ENCODE results near the gene GRIK5.
"Not testable (repeated sequence)": the region's sequence is repeated elsewhere in the genome, so short reads cannot be mapped to it uniquely, and the experiment has no call there.

GRIK5 gene

DNA sequence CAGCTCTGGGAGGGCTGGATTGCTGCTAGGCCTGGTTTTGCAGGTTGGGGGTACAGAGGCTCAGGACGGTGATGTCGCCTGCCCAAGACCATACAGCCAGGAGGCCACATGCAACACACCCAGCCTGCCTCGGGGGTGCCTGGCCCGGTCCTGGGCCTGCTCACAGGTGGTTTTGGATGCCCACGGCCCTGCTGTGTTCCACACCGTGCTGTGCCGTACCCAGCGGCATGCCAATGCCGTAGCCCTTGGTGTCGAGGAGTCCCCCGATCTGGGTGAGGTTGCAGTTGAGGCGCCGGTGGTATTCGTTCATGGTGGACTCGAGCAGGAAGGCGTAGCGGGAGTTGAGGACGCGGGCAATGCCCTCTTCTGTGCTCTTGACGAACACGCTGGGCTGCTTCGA lies 64.5 kb downstream of the GRIK5 start:
- no peak for DNase-seq

DNA sequence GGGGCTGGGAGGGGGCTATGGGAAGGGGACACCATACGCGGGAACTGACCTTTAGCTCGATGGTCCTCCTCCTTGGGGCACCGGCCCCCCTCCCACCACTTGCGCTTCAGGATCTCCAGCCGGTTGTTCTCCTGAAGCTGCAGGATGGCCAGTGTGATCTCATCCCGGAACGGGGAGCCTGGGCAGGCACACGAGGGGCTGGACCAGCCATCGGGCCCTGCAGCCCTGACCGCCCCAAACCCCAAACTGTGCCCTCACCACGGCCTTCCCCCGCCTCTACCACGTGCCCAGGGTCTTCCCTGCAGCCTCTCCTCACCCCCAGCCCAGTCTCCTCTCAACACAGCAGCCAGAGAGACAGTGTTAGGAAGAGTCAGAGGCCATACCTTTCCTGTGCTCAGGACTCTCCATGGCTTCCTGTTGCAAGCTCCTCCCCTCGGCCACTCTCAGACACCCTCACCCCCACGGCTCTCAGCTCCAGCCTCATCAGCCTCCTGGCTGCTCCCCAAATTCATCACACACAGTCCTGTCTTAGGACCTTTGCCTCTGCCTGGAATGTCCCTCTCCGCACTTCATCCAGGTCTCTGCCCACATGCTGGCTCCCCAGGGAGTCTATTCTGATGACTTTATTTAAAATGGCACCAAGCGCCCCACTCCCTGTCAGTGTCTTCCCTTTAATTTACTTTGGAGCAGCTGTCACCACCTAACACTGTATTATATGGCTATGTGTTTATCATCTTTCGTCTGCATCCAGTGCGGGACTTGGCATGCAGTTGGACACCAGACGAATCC lies 66.3 kb downstream of the GRIK5 start:
- no peak for DNase-seq

DNA sequence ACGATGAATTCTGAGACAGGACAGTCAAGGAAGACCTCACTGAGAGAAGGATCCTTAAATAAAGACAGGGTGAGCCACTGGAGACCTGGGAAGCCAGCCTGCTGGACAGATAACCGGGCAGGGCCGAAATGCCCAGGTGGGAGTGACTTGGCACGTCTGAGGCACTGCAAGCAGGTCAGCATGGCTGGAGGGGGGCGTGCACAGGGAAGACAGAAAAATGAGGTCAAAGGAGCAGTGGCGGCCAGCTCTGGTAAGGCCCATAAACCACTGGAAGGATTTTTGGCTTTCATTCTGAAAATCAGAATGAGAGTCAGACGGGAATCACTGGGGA lies 70.2 kb downstream of the GRIK5 start:
- DNase-seq: no peak

DNA sequence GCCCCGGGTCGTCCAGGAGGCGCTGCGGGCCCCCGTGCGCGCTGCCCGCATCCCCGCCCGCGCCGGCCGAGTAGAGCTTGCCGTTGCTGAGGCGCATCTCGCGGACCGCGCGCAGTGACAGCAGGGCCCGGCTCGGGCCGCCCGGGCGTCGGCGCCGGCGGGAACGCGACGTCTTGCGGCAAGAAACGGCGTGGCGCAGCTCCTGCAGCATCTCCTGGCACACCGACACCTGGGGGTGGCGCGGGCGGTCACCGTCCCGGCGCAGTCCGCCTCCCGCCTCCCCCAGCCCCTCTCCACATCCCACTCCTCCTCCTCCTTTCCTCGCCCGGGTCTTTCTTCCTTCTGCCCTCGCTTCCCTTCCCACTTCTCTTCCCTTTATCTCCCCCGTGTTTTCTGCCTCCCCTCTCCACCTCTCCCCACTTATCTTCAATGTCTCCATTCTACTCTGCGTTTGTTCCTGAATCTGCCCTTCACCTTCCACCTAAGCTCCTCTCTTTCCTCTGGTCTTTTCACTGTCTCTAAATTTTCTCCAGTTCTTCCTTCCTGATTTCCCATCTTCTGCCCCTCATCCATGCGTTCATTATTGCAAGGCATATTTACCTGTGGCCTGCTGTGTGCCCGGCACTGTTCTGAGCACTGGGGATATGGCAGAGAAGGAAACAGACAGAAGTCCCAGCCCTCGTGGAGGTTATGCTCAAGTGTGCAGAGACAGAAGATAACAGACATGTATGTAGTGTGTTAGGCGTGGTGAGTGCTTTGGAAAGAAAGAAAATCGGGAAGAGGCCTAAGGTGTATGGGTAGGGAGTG lies 70.7 kb downstream of the GRIK5 start:
- no peak for DNase-seq

DNA sequence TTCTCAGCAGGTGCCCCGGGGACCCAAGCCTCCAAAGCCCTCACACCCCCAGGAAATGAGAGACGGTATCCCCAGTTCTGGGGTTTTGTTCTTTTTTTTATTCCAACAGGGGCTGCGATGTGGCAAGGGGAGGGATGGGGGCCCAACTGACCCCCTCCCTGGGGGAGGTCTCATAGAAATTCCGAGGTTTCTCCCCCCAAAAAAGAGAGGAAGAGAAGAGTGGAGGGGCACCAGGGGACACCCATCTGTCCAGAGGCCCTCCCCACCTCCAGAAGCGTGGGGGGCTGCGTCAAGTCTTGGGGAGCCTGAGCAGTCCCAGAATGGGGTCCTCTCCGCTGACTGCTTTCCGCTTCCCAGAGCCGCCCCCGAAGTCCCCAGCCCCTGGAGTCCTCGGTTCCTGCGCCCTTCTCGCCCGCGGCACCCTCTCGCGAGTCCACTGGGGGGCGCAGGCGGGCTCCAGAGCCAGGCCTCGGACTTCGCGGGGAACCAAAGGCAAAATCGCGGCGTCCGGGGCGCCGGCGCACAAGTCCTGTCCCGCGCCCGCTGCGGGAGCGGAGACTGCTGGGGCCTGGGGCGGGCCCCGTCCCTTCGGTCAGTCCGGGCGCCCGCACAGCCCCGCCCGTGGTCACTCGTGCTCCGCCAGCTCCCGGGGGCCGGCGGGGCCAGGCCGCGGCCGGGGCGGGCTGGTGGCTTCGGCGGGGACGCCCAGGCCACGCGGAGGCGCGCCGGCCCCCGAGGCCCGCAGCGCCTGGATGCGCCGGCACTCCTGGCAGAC lies 71.6 kb downstream of the GRIK5 start:
- no peak for DNase-seq

DNA sequence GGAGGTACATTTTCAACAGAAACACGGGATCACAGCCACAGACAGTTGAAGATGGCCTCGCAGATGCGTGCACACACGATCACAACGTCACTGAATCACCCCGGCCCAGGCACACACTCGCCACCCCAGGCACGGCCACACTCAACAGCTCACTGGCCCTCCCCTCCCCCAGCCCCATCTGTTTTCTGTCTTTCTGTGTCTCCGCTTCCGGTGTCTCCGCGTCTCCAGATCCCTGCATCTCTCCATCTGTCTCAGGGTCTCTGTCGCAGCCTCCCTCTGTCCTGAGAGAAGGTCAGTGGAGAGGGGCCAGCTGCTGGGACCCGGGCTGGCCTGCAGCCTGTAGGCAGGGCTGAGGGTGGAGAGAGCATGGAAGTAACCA lies 72.2 kb downstream of the GRIK5 start:
- DNase-seq: no peak

DNA sequence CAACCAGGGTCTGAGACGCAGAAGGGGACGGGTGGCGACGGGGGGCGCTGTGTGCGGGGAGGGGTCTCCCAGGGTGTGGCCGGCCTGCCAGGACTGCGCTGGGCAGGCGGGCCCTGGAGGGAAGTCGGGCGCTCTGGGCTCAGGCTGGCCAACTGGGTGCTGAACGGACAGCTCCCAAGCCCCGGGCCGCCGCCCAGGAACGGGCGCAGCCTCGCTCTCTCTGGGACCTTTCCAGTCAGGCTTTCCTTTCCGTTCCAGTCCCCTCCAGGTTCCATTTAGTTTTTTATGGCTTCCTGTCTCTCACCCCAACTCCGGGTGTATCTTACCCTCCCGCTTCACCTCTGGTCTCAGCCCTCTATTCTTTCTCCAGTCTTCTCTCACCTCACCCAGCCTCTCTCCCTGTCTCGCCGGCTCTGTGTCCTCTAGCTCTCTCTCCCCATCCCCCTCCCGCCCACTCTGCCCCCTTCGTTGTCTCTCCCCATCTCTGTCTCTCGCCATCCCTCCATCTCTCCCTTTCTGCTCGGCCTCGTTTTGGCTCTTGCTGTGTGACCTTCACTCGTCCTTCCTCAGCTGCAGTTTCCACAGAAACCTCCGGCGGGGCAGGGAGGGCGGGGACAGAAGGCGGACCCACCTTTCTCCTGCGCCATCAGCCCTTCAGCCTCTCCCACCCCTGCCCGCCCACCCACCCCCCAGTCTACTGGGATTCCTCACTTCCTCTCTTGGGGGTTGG lies 72.7 kb downstream of the GRIK5 start:
- DNase-seq: peak; percentile 11

DNA sequence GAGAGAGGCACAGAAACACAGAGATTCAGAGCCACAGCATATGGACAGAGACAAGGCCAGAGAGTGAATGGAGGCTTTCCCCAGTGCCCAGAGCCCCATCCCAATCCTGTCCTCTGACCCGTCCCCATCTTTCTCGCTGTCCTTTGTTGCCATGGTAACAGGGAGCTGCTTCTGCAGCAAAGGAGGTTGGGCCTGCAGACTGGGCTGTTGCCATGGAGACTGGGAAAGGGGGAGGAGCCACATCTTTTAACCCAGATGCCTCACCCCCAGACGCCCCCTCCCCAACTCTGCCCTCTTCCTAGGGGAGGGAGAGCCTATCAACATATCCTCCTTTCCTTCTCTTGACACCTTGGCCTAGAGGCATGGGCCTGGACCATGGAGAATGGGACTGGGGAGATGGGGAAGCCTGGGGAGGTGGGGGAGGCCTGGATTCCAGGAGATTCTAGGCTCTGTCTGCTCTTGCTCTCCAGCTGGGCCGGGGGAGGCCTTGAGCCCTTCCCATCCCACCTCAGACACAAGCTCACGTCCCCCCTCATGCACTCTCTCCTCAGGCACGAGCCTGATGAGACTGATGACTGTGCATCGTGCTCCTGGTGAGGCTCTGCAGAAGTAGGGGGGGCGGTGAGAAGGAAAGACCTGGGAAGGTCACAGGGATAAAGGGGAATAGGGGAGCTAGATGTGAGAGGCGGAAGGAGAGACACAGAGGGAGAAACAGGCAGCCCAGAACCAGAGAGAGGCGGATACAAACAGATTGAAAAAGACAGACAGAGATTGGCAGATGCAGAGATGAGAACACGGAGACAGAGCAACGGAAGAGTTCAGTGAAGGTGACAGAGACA lies 73.8 kb downstream of the GRIK5 start:
- no peak for DNase-seq

DNA sequence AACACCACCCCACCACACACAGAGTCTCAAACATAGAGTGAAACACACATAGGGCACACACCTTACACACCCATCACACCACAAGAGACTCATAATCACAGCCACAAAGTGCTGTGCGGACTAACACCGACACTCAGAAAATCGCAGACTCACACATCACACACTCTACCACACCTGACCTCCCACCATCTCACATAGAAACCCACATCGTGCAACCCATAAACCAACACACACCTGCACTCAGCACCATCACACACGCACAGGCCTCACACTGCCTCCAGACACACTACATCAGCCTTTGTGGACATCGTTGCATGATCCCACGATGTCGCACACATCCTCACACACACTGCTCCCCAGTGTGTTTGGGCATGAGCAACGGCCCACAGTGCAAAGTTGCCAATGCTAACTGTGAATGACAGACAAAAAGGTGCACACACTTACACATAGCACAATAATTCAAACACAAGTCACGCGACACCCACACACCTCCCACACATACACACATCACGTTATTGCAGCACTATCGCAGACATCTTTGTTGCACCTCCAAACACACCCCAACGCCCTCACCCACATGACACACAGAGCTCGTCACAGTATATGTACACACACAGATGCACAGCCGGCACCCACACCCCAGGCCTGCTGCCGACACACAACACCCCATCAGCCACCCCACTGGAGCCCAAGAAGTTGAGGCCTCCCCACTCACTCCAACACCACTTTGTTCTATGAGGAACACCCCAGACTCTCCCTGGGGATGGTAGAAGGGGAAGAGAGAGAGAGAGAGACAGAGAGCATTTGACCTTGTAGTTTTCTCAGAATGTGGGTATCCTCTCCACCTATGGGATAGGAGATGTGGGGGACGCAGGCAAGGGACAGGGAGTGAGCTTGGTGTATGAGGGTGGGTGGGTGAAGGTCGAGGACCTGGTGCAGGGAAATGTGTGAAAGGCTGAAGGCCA lies 74.7 kb downstream of the GRIK5 start:
- DNase-seq: no peak

DNA sequence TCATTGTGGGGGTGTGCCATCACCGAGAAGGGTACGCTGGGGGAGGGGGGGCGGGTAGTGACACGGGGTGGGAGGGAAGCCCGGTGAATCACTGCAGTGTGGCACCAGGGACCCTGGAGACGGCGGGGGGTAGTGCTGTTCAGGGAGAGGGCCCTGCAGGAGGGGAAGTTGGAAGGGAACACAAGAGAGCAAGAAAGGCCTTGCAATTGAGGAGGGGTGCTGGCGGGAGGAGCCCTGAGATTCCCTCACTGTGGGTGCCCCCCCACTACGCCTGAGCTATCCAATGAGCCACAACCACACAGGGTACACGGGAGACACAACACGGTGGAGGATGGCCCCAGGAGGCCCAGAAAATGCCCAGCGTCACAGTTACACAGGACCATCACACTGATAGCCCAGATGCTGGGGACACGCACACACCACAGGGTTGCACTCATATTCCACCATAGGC lies 75.5 kb downstream of the GRIK5 start:
- peak; percentile 15 for DNase-seq

DNA sequence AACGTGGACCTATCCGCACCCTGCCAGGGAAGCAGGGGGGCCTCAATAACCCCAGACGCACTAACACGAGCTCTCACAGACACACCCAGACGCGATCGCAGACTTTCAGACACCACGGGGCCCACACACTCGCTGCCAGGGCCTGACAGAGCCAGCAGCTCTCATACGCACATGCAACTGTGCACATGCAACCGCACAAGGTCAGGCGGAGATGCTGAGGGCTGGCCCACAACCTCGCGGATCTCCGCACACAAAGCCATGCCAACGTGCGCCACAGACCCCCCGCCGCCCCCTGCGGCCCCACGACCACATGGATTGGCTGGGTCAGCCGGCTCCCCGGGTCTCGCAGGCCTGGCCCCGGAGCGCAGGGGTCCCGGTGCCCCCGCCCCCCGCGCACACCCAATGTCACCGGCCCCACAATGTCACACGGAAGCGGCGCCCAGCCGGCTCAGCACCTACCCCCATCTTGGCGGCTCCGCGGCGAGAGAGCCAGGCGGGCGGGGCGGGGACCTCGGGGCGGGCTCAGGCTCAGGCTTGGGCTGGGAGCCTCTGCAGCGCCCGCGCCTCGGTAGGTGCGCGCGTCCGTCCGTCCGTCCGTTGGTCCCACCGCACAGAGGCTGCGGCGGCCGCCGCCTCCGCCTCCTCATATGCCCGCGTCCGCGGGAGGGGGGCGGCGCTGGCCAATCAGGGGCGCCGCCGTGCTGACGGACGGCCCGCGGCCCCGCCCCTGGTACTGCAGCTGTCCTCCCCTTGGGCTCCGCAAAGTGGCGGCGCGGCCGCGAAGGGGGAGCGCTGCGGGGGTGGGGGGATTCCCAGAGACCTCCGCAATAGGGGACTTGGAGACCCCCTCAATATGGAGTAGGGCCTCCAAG lies 76.2 kb downstream of the GRIK5 start, which contains the start of gene ATP1A3:
ATP1A3 (minus strand) TSS at position 619 of the 872 bp plus-strand sequence; CDS start at position 465, 154 bp downstream.
- peak; percentile 39 for DNase-seq

DNA sequence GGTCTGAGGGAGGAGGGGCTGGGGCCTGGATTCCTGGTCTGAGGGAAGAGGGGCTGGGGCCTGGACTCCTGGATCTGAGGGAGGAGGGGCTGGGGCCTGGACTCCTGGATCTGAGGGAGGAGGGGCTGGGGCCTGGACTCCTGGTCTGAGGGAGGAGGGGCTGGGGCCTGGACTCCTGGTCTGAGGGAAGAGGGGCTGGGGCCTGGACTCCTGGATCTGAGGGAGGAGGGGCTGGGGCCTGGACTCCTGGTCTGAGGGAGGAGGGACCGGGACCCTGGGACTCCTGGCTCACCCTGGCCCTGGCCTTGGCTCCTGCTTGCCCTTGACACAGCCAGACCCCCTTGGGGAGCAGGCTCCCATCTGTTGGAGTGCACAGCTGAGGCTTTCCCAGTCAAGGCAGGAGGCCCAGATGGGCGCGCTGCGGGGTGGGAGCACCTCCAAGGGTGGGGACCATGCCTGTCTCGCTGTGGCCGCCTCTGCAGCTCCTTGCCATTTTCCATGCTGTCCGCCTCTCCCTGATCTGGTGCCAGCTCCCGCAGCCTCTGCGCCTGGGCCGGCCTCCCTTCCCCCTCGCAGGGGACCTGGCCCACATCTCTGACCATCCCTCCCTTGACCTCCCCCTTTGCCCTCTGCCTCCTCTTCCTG lies 78.0 kb downstream of the GRIK5 start:
- DNase-seq: not testable (repeated sequence)

DNA sequence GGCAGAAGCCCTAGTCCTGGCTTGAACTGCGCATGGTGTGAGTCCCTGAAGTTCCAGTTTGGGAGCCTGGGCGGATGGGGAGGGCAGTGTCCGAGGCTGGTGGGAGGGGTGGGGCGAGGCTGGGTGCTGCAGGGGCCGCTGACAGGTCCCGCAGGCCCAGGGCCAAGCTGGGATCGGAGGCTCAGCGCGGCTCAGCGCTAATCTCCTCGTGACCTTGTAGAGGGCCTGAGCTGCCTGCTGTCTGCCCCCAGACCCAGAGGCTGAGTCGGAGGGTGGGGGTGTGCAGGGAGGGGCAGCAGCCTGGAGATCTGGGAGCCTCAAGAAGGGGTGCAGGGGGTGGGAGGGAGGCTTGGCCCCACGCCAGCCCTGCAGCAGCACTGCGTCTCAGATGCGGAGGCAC lies 79.0 kb downstream of the GRIK5 start:
- DNase-seq: no peak

DNA sequence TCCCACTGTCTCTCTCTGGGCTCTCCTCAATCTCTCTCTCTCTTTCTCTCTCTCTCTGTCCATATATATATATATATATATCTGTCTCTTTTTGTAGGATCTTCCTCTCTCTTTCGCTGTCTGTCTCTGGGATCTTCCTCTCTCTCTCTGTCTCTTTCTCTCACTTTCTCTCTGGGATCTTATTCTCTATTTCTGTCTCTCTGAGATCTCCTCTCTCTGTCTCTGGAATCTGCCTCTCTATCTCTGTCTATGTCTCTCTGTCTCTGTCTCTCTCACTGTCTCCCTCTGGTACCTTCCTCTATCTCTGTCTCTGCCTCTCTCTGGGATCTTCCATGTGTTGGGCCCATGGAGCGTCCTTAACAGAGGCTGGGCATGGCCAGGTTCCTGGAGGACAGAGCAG lies 79.4 kb downstream of the GRIK5 start:
- DNase-seq: no peak

DNA sequence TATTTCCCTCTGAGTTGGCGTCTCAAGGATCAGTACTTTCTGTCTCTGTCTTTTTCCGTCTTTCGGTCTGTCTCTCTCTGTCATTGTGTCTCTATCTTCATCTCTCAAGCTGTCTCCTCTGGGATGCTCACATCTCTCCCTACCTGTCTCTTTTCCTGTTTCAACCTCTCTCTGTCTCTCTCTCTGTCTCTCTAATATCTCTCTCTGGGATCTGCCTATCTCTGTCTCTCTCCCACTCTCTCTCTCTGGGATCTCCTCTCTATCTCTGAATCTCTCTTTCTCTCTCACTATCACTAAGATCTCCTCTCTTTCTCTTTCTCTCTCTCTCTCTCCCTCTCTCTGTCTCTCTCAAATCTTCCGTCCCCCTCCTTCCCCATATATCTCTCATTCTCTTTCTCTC lies 80.0 kb downstream of the GRIK5 start:
- DNase-seq: no peak

DNA sequence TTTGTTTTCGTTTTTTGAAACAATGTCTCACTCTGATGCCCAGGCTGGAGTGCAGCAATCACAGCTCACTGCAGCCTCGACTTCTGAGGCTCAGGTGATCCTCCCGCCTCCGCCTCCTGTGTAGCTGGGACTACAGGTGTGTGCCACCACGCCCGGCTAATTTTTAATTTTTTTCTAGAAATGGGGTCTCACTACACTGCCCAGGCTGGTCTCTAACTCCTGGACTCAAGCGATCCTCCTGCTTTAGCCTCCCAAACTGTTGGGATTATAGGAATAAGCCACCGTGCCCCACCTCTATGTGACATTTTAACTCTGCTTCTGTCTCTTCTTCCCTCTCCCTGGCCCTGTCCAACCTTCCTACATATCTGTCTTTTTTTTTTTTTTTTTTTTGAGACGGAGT lies 81.1 kb downstream of the GRIK5 start:
- DNase-seq: no peak

DNA sequence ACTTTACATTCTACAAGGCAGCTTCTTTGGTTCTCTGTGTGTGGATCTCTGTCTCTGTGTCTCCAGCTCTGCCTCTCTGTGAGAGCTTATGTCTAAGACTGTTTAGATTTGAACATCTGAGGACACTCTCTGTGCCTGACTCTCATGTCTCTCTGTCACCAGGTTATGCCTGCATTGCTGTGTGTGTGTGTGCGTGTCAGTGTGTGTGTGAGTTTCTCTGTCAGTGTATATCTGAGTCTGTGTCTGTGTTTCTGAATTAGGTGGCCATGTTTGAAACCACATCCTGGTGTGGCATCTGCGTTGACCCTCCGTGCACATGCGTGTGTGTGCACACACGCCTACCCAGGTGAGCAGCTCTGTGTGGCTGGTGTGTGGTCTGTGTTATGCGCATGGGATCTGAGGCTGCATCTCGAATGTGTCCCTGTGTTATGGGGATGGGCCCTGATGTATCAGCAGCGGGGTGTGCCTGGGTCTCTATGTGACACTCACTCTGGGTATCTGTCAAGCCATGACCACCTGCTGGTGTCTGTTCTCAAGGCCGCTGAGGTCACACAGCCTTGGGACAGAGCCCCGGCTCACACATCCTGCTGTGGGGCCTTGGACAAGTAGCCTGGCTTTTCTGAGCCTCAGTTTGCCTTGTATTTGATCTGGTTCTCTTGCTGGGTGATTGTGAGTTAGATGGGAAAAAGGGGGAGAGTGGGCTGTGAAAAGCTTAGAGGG lies 82.7 kb downstream of the GRIK5 start:
- no peak for DNase-seq

DNA sequence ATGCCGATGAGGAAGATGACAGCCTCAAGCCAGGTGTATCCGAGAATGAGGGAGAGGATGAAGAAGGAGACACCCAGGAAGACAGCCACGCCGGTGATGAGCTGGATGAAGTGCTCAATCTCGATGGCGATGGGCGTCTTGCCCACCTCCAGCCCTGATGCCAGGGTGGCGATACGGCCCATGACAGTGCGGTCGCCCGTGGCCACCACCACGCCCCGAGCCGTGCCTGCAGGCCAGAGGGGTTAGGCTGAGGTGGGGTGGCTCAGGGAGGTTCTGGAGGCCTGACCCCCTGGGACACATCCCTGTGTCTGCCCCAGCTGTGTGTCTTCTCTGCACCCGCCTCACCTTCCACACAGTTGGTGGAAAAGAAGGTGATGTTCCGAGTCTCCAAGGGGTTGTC lies 85.0 kb downstream of the GRIK5 start:
- no peak for DNase-seq
